Lung (tissue), 12 donors: ENCODE data around the gene TMF1. TPM values are rescaled to one million over a fixed set of nuclear protein-coding genes. Genes with fewer than 3 reads are reported as not detected.

ENCODE experiments used
- ATAC-seq: fragments of 200-7000 bp; cut with Tn5 transposase; one replicate; pipeline ENCODE4 v1.9.1; 2020; ENCODE audit warnings: moderate number of reproducible peaks; ENCODE audit not compliant: insufficient read depth, low FRiP score
- DNase-seq, 3 donors: peaks; one replicate each; pipeline ENCODE4 v3.0.0-alpha.2; 2013 to 2017
- H3K27ac ChIP-seq, 2 donors: one replicate each; pipeline ENCODE4 v1.5.1; 2013; ENCODE audit warnings: mild to moderate bottlenecking in 2 of 2, moderate library complexity in 2 of 2, control low read depth in 1 of 2, inconsistent platforms in 1 of 2, low read depth in 1 of 2, low read length in 1 of 2
- H3K27me3 ChIP-seq, 3 donors: one replicate each; pipeline ENCODE4 v1.5.1; 2013; ENCODE audit warnings: low read length in 2 of 3; ENCODE audit not compliant: control insufficient read depth in 3 of 3, insufficient read depth in 3 of 3
- H3K36me3 ChIP-seq, 4 donors: one replicate each; pipeline ENCODE4 v1.5.1; 2013; ENCODE audit warnings: low read length in 4 of 4, mild to moderate bottlenecking in 1 of 4, moderate library complexity in 1 of 4; ENCODE audit not compliant: control insufficient read depth in 4 of 4, insufficient read depth in 4 of 4
- H3K4me1 ChIP-seq, 5 donors: one replicate each; pipeline ENCODE4 v1.5.1; 2013; ENCODE audit warnings: low read length in 5 of 5, mild to moderate bottlenecking in 2 of 5, moderate library complexity in 1 of 5; ENCODE audit not compliant: control insufficient read depth in 5 of 5, insufficient read depth in 5 of 5
- H3K4me3 ChIP-seq: one replicate; pipeline ENCODE4 v1.5.1; 2013; ENCODE audit warnings: mild to moderate bottlenecking, control low read depth, moderate library complexity
- H3K9ac ChIP-seq, 2 donors: one replicate each; pipeline ENCODE4 v1.5.1; 2013; ENCODE audit warnings: low read length in 2 of 2, control low read depth in 1 of 2; ENCODE audit not compliant: insufficient read depth in 1 of 2
- H3K9me3 ChIP-seq, 4 donors: one replicate each; pipeline ENCODE4 v1.5.1; 2013; ENCODE audit warnings: low read length in 3 of 4, mild to moderate bottlenecking in 1 of 4, moderate library complexity in 1 of 4; ENCODE audit not compliant: control insufficient read depth in 4 of 4, insufficient read depth in 3 of 4
- WGBS, 2 donors: extraction: QIAGEN DNeasy Blood & Tissue Kit; methylation state at CpG; one replicate each; pipeline ENCODE4 v1.1.7; 2013; 5-methylcytosine and 5-hydroxymethylcytosine counted together
- polyA plus RNA-seq, 2 donors: library from polyadenylated mRNA; stranded (reverse); fragments of 200-250 nt; gene quantifications; one replicate each; pipeline ENCODE4 v1.2.1, GENCODE V29; 2013
- total RNA-seq, 2 donors: library from RNA; depleted of rRNA in 1 of 2; stranded (reverse); fragments of >200 nt in 1 of 2; gene quantifications; one replicate each; pipeline ENCODE4 v1.2.1, GENCODE V29; 2014 to 2021
- TF ChIP-seq, protein P1 (sequence below): IDR thresholded peaks from 2 replicates; pipeline ENCODE4 v1.5.1; 2012; ENCODE audit warnings: mild to moderate bottlenecking; ENCODE audit errors: control extremely low read depth, extremely low read depth
- donor health status: control.
- donor health status: control.
- donor health status: Bipolar disorder and iron deficiency.
- donor health status: healthy.
- donor health status: DM: yes; HTN: yes; CAD: no.

The TMF1 gene
- total and polyA plus RNA-seq, 4 donors, result 9.6 to 84.3 (median 26.1) TPM

GRCh38 chr3:68985146-68985790 lies 66.9 kb downstream of the TMF1 start:
- Histone ChIP-seq H3K9ac (no peak overlapping the region), H3K27ac (no peak overlapping the region), H3K4me1 (no peaks in the 10 kb centered on the region), H3K36me3 (peaks cover 7 to 54% (median 31%) of the 10 kb centered on the region in 4 donors), H3K4me3 (no peak overlapping the region), H3K27me3 (no peaks in the 10 kb centered on the region), H3K9me3 (no peaks in the 10 kb centered on the region)
- ATAC-seq, result no peak
- TF ChIP-seq, protein P1, sequence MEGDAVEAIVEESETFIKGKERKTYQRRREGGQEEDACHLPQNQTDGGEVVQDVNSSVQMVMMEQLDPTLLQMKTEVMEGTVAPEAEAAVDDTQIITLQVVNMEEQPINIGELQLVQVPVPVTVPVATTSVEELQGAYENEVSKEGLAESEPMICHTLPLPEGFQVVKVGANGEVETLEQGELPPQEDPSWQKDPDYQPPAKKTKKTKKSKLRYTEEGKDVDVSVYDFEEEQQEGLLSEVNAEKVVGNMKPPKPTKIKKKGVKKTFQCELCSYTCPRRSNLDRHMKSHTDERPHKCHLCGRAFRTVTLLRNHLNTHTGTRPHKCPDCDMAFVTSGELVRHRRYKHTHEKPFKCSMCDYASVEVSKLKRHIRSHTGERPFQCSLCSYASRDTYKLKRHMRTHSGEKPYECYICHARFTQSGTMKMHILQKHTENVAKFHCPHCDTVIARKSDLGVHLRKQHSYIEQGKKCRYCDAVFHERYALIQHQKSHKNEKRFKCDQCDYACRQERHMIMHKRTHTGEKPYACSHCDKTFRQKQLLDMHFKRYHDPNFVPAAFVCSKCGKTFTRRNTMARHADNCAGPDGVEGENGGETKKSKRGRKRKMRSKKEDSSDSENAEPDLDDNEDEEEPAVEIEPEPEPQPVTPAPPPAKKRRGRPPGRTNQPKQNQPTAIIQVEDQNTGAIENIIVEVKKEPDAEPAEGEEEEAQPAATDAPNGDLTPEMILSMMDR, result no peak
- DNase-seq, result no peak
- WGBS, 2 donors, result 56 to 84% methylated on average over 3 of the region's 3 CpGs

GRCh38 chr3:68984011-68984530 lies 68.1 kb downstream of the TMF1 start:
- 86 to 95% methylated on average over 5 of the region's 5 CpGs for WGBS, 2 donors
- H3K36me3 ChIP-seq, result peaks cover 14 to 58% (median 39%) of the 10 kb centered on the region in 4 donors
- no peaks in the 10 kb centered on the region for H3K4me1 ChIP-seq
- TF ChIP-seq, protein P1, result no peak
- ATAC-seq (no peak), DNase-seq (no peak)
- H3K9ac ChIP-seq, result no peak overlapping the region
- H3K9me3 ChIP-seq, result no peaks in the 10 kb centered on the region
- H3K27ac ChIP-seq, result no peak overlapping the region
- no peaks in the 10 kb centered on the region for H3K27me3 ChIP-seq
- no peak overlapping the region for H3K4me3 ChIP-seq

DNA sequence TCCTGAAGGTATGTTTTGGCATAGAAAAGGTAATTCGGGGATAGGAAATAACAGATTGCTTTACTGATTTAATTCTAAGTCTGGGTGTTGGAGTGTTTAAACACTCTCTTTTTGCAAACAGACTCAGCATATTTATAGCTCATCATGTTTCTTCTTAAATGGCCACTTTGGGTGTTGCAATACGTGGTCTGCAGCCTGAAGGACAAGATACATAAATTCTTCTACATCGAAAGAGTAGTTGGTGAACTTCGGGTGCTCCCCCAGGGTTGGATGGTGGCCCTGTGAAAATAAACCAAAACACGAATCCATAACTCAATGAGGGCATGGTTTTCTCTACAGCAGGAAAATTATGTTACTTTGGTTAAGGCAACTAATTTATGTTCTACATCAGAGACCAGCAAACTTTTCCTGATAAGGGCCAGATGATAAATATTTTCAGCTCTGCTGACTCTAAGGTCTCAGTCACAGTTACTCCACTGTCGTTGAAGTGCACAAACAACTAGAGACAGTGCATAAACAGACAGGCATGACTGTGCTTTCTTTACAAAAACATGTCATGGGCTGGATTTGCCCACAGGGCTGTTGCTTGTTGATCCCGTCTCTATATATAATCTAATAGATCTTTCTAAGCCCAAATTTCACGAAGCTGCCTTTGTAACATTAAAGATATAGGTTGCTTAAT lies 74.5 kb downstream of the TMF1 start:
- WGBS, 2 donors, result 73 to 78% methylated on average over 8 of the region's 8 CpGs

More for the DNA sequence above, 74.5 kb downstream of the TMF1 start:
- Histone ChIP-seq H3K9ac (no peak overlapping the region), H3K36me3 (peaks cover 13 to 30% (median 23%) of the 10 kb centered on the region in 4 donors), H3K27ac (no peak overlapping the region), H3K4me3 (no peak overlapping the region), H3K9me3 (no peaks in the 10 kb centered on the region), H3K27me3 (no peaks in the 10 kb centered on the region), H3K4me1 (peaks cover 0 to 7% (median 0%) of the 10 kb centered on the region in 5 donors)
- peak in 2 of 3 donors; percentile 23 to 28 for DNase-seq
- no peak for ATAC-seq
- TF ChIP-seq, protein P1, result no peak
